Measurements from ENCODE around the gene ARHGEF9. TPM values are rescaled to one million over a fixed set of nuclear protein-coding genes. Genes with fewer than 3 reads are reported as not detected.

Gene ARHGEF9
- total and polyA plus RNA-seq, 2 of the 8 experiments (the other 6 are each of a cell fraction or from before 2014, with no cell fraction given): 28.7 to 31.8 TPM

GRCh38 chrX:63755892-63756291 is 29.1 kb downstream of the ARHGEF9 start:
- no peak overlapping the region for H4K91ac ChIP-seq (replicated peaks; ENCODE audit: insufficient read length, low read length)
- H3K4me2 ChIP-seq (ENCODE audit: insufficient read depth in 1 of 2, low read depth in 2 of 2, low read length in 2 of 2): peak overlapping the region; percentile 63 to 79; a peak in 3 of 4 replicates
- FAIRE-seq (no peak), DNase-seq (ENCODE audit: low read depth in 1 of 2, low spot score in 2 of 2) (no peak)
- H3K79me1 ChIP-seq (ENCODE audit: low read depth, low read length): no peaks in the 10 kb centered on the region
- H3K9ac ChIP-seq (replicated peaks in 1 of 4; ENCODE audit: extremely low read depth in 1 of 4, low read depth in 3 of 4, low read length in 3 of 4): no peak overlapping the region
- H3K14ac ChIP-seq (ENCODE audit: insufficient read length): no peak overlapping the region
- no peak overlapping the region for H4K5ac ChIP-seq (ENCODE audit: insufficient read length, low read depth, low read length)
- peaks cover 0 to 2% (median 0%) of the 10 kb centered on the region in 4 experiments; a peak in 1 of 8 replicates for H3K36me3 ChIP-seq (ENCODE audit: control insufficient read depth in 2 of 4, insufficient read depth in 4 of 4, low read length in 3 of 4)
- H2BK20ac ChIP-seq (ENCODE audit: low read length): no peak overlapping the region
- no peak overlapping the region for H2AK5ac ChIP-seq (ENCODE audit: low read depth, low read length)
- H3K23ac ChIP-seq (ENCODE audit: insufficient read length): no peak overlapping the region
- H3K4ac ChIP-seq (replicated peaks; ENCODE audit: insufficient read length, low read depth, low read length): no peak overlapping the region
- peaks cover 0 to 4% of the 10 kb centered on the region in 2 experiments for H4K20me1 ChIP-seq (replicated peaks in 1 of 2; ENCODE audit: control insufficient read depth in 1 of 2, insufficient read depth in 2 of 2, low read length in 2 of 2)
- H3K56ac ChIP-seq (replicated peaks; ENCODE audit: insufficient read length, low read depth, low read length): no peak overlapping the region
- no peak overlapping the region for H2BK120ac ChIP-seq (replicated peaks; ENCODE audit: low read depth, low read length)
- H4K8ac ChIP-seq (ENCODE audit: extremely low read depth, insufficient read depth, low read length): no peak overlapping the region
- no peaks in the 10 kb centered on the region for H3K9me3 ChIP-seq (ENCODE audit: insufficient read depth in 2 of 2, low read depth in 1 of 2, low read length in 1 of 2)
- ChIA-PET CTCF (ENCODE audit: partially characterized antibody) (no interaction called here), POLR2A (ENCODE audit: partially characterized antibody) (interaction anchor here (1.9 kb wide), 1 partner anchor 29 kb away, joined by 12 read pairs; the partner anchor contains the start of gene ARHGEF9)
- H3K4me1 ChIP-seq (replicated peaks in 1 of 4; ENCODE audit: control insufficient read depth in 3 of 4, insufficient read depth in 4 of 4, low read length in 3 of 4): peaks cover 0 to 9% (median 5%) of the 10 kb centered on the region in 4 experiments; a peak in 5 of 7 replicates
- 75% methylated on average over 1 of the region's 1 CpG; no CpG with 5 or more reads in 1 of the 2 experiments for WGBS, 2 experiments (ENCODE audit: extremely low coverage in 1 of 2, insufficient coverage in 1 of 2, insufficient read length in 1 of 2, insufficient replicate concordance in 2 of 2, low coverage in 1 of 2, low lambda C conversion rate in 2 of 2, missing lambda C conversion rate in 1 of 2)
- H2BK15ac ChIP-seq (ENCODE audit: low read length): no peak overlapping the region
- no peak overlapping the region for H2BK5ac ChIP-seq (ENCODE audit: low read depth, low read length)
- peak overlapping the region in 2 of 4 experiments; percentile 41 to 75; a peak in 3 of 8 replicates for H3K4me3 ChIP-seq (ENCODE audit: extremely low read depth in 1 of 4, insufficient read depth in 2 of 4, low read depth in 3 of 4, low read length in 4 of 4)
- H3K18ac ChIP-seq (ENCODE audit: extremely low read depth, low read length): no peak overlapping the region
- H3K79me2 ChIP-seq (ENCODE audit: control insufficient read depth in 1 of 2, insufficient read depth in 2 of 2, low read length in 2 of 2): peaks cover 0 to 37% of the 10 kb centered on the region in 2 experiments; a peak in 3 of 4 replicates
- H2AFZ ChIP-seq (ENCODE audit: low read length): no peak overlapping the region
- peak overlapping the region; percentile 67; the same call in 1 of the 2 replicates for H3K27ac ChIP-seq (ENCODE audit: low read depth, low read length)
- no peak overlapping the region; the same call in 1 of the 2 replicates for H2BK12ac ChIP-seq (ENCODE audit: low read depth, low read length)
- no peaks in the 10 kb centered on the region for H3K27me3 ChIP-seq (replicated peaks in 1 of 4; ENCODE audit: control insufficient read depth in 3 of 4, extremely low read depth in 1 of 4, insufficient read depth in 3 of 4, low read length in 3 of 4)
- peaks cover 3% of the 10 kb centered on the region; the same call in 1 of the 2 replicates for H3K23me2 ChIP-seq (ENCODE audit: low read depth, low read length)
- TF ChIP-seq ASH2L (IDR thresholded peaks at IDR 0.05; ENCODE audit: low read length) (no peak), CHD1 (IDR thresholded peaks at IDR 0.05; ENCODE audit: low read depth, low read length) (no peak), JUN (IDR thresholded peaks at IDR 0.05; ENCODE audit: low read depth, low read length) (no peak), HDAC2 (IDR thresholded peaks at IDR 0.05; ENCODE audit: borderline replicate concordance in 1 of 2, low read depth in 2 of 2, low read length in 2 of 2) (no peak), PHF8 (conservative IDR thresholded peaks at IDR 0.05; ENCODE audit: low read depth, low read length) (no peak), CHD2 (IDR thresholded peaks at IDR 0.05; ENCODE audit: low read length) (no peak), TEAD4 (IDR thresholded peaks at IDR 0.05; ENCODE audit: low read depth, low read length) (no peak), POLR2AphosphoS5 (IDR thresholded peaks at IDR 0.05; ENCODE audit: low read depth, low read length) (no peak), CBX5 (IDR thresholded peaks at IDR 0.05; ENCODE audit: low read depth, low read length) (no peak), EZH2 (IDR thresholded peaks at IDR 0.05; ENCODE audit: low read depth, low read length, severe bottlenecking) (no peak), NANOG (IDR thresholded peaks at IDR 0.05; ENCODE audit: insufficient read depth, low read depth, low read length, poor library complexity, severe bottlenecking) (no peak), SIRT6 (IDR thresholded peaks at IDR 0.05; ENCODE audit: low read length) (no peak)
- TF ChIP-seq, protein P1, sequence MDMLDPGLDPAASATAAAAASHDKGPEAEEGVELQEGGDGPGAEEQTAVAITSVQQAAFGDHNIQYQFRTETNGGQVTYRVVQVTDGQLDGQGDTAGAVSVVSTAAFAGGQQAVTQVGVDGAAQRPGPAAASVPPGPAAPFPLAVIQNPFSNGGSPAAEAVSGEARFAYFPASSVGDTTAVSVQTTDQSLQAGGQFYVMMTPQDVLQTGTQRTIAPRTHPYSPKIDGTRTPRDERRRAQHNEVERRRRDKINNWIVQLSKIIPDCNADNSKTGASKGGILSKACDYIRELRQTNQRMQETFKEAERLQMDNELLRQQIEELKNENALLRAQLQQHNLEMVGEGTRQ (IDR thresholded peaks at IDR 0.05; ENCODE audit: low read length): no peak
